Fibroblast of villous mesenchyme (primary cell): ENCODE measurements around the gene PKDREJ. TPM values are rescaled to one million over a fixed set of nuclear protein-coding genes. Genes with fewer than 3 reads are reported as not detected.

ENCODE experiments used
- DNase-seq: peaks from one replicate; pipeline ENCODE4 v3.0.0-alpha.2; 2010; ENCODE audit warnings: low read depth
- H3K4me3 ChIP-seq: 2 replicates; pipeline ENCODE4 v1.5.1; 2011; ENCODE audit warnings: low read depth, mild to moderate bottlenecking, low read length
- total RNA-seq: library from RNA; depleted of rRNA; stranded (reverse); fragments of >200 nt; gene quantifications from 2 replicates; pipeline ENCODE4 v1.2.3, GENCODE V29; 2012
- TF ChIP-seq, protein P1 (sequence below): IDR thresholded peaks from 2 replicates; pipeline ENCODE4 v1.5.1; 2012; ENCODE audit warnings: low read depth, mild to moderate bottlenecking, low read length; ENCODE audit not compliant: insufficient read depth

Gene PKDREJ
- total RNA-seq, 1 donor = not detected

DNA sequence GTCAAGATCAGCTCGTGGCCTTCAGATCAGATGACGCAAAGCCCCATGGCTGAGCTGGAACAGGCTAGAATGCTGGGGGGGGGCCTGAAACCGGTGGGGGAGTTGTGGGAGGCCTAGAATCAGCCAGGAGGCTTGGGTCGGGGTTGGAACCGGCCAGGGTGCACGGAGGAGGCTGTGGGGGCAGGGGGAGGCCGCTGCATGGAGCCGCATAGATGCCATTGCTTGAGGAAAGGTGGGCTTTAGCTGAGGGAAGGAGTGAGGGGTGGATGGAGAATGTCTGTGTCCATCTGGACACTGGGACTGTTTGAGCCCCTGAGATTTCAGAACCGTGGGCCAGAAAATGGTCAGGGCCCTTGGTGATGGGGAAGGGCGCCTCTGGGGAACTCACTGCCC lies 38.2 kb downstream of the PKDREJ start:
- TF ChIP-seq, protein P1, sequence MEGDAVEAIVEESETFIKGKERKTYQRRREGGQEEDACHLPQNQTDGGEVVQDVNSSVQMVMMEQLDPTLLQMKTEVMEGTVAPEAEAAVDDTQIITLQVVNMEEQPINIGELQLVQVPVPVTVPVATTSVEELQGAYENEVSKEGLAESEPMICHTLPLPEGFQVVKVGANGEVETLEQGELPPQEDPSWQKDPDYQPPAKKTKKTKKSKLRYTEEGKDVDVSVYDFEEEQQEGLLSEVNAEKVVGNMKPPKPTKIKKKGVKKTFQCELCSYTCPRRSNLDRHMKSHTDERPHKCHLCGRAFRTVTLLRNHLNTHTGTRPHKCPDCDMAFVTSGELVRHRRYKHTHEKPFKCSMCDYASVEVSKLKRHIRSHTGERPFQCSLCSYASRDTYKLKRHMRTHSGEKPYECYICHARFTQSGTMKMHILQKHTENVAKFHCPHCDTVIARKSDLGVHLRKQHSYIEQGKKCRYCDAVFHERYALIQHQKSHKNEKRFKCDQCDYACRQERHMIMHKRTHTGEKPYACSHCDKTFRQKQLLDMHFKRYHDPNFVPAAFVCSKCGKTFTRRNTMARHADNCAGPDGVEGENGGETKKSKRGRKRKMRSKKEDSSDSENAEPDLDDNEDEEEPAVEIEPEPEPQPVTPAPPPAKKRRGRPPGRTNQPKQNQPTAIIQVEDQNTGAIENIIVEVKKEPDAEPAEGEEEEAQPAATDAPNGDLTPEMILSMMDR = no peak
- no peak overlapping the region for H3K4me3 ChIP-seq
- no peak for DNase-seq

DNA sequence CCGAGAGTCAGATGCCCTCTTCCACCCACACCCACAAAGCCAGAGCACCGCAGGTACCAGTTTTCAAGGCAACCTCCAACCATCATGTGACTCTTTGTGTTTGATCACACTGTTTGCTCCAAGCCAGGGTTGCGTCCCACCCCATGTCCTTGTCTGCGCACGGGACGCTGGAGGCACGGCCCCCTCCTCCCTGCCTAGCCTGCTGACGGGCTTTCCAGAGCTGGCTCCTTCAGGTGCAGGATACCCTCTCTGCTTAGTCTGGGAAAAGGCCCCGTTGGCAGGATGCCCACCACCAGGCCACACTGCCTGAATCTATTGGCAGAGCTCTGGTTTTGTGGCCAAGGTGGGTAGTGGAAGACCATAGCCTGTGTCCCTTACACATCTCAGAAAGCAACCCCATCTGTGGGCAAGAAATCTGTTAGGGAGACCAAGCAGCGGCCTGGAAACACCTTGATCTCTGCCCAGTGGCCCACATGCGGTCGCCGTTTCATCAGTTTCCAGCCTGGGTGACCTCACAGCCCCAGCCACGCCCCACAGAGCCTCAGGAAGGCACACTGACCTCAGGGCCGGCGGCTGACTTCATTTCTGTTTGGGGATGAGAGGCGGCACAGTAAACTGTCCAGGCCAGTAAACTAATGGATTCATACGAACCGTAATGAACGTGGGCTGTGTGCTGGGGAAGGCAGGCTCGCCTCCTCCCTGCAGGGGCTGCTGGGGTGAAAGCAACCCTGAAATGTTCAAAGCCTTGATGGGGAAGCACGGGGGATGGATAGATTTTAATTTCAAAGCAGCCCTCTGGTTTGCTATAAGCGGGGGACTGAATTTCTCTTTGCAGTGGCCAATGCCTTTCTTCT lies 38.9 kb downstream of the PKDREJ start:
- DNase-seq = no peak
- TF ChIP-seq, protein P1 = no peak
- no peak overlapping the region for H3K4me3 ChIP-seq

DNA sequence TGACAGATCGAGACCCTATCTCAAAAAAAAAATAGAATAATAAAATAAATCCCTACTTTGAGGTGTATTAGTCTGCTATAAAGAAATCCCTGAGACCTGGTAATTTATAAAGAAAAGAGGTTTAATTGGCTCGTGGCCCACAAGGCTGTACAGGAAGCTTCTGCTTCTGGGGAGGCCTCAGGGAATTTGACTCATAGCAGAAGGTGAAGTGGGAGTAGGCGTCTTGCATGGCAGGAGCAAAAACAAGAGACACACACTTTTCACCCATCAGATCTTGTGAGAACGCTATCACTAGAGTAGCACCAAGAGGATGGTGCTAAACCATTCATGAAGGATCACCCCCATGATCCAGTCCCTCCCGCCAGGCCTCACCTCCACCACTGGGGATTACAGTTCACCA lies 42.2 kb downstream of the PKDREJ start:
- H3K4me3 ChIP-seq = no peak overlapping the region
- no peak for DNase-seq
- TF ChIP-seq, protein P1 = no peak

DNA sequence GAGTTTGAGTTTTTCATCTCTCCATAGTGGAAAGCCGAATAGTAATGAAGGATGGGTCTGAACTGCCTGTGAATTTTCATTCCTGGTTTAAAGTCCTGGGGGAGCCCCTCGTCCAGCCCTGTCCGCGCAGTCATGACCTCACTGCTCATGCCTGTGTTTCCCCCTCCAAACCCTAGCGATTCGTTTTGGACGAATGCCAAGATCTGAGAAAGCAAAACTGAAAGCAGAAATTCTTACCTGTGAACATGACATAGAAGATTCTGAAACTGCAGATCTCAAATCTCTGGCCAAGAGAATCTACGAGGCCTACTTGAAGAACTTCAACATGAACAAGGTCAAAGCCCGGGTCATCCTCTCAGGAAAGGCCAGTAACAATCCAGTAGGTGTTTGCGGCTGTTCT lies 43.5 kb downstream of the PKDREJ start:
- TF ChIP-seq, protein P1 = no peak
- no peak for DNase-seq
- no peak overlapping the region for H3K4me3 ChIP-seq

DNA sequence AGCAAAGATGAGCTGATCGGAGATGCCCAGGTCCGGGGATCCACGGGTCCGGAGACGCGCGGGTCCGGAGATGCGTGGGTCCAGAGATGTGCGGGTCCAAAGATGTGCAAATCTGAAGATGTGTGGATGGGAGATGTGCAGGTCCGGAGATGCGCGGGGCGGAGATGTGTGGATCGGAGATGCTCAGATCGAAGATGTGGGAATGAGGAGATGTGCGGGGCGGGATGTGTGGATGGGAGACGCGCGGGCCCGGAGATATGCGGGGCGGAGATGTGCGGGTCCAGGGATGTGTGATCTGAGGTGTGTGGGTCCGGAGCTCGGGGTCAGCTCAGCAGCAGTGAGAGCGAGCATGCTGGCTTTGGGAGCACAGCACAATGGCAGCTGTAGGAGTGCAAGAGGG lies 48.5 kb downstream of the PKDREJ start:
- no peak overlapping the region for H3K4me3 ChIP-seq
- DNase-seq = no peak
- TF ChIP-seq, protein P1 = no peak

DNA sequence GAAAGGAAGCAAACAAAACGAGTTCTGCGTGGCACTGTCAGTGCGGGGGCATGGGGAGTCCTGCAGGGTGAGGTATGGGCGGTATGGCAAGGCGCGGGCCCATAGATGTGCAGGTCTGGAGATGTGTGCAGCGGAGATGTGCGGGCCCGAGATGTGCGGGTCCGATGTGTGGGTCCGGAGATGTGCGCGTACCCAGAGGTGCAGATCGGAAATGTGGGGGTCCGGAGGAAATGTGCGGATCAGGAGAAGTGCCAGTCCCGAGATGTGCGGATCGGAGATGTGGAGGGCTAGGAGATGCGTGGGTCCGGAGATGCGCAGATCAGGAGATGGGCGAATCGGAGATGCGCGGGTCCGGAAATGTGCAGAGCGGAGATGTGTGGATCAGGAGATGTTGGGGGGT lies 49.0 kb downstream of the PKDREJ start:
- TF ChIP-seq, protein P1 = no peak
- no peak overlapping the region for H3K4me3 ChIP-seq
- no peak for DNase-seq

DNA sequence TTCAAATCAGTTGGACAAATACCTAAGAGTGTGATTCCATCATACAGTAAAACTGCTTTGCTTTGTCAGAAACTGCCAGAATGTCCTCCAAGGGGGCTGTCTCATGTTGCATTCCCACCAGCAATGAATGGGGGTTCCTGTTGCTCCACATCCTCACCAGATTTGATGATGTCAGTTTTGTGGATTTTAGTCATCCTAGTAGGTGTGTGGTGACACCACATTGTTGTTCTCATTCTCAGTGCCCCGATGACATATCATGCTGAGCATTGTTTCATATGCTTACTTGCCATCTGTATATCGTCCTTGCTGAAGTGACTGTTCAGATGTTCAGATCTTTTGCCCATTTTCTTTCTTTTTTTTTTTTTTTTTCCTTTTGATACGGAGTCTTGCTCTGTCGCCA lies 50.1 kb downstream of the PKDREJ start:
- no peak overlapping the region for H3K4me3 ChIP-seq
- TF ChIP-seq, protein P1 = no peak
- no peak for DNase-seq
